Stimulated activated CD4-positive, alpha-beta T cell treated with anti-CD3 and anti-CD28 coated beads, Interleukin-4, amount 100 ng/mL, for 4 hours (primary cell): ENCODE data around the gene PDE7B.
"Not testable (repeated sequence)": the region's sequence is repeated elsewhere in the genome, so short reads cannot be mapped to it uniquely, and the experiment has no call there.

Experiments used
- DNase-seq, 2 experiments: peaks; one replicate each; pipeline ENCODE4 v3.0.0-alpha.2; 2020

The PDE7B gene

GRCh38 chr6:135852746-135853145 lies 1.2 kb downstream of the PDE7B start:
- DNase-seq = no peak

- DNase-seq = no peak
Measured at GRCh38 chr6:135853227-135853626, 1.7 kb downstream of the PDE7B start.

GRCh38 chr6:135853986-135854385 lies 2.5 kb downstream of the PDE7B start:
- no peak for DNase-seq

GRCh38 chr6:135854799-135855198 lies 3.3 kb downstream of the PDE7B start:
- no peak for DNase-seq

- DNase-seq = no peak
Measured at GRCh38 chr6:135858931-135859330, 7.4 kb downstream of the PDE7B start.

- no peak for DNase-seq
Measured at GRCh38 chr6:135860361-135860760, 8.9 kb downstream of the PDE7B start.

GRCh38 chr6:135861189-135861588 lies 9.7 kb downstream of the PDE7B start:
- no peak for DNase-seq

GRCh38 chr6:135864929-135865328 lies 13.4 kb downstream of the PDE7B start:
- DNase-seq = not testable (repeated sequence)

GRCh38 chr6:135866445-135867123 lies 15.1 kb downstream of the PDE7B start:
- no peak for DNase-seq

- no peak for DNase-seq
Measured at GRCh38 chr6:135867332-135867731, 15.8 kb downstream of the PDE7B start.

- no peak for DNase-seq
Measured at GRCh38 chr6:135869857-135870256, 18.4 kb downstream of the PDE7B start.

GRCh38 chr6:135870722-135871121 lies 19.2 kb downstream of the PDE7B start:
- no peak for DNase-seq

GRCh38 chr6:135871296-135871695 lies 19.8 kb downstream of the PDE7B start:
- no peak for DNase-seq

- DNase-seq = no peak
Measured at GRCh38 chr6:135871878-135872277, 20.4 kb downstream of the PDE7B start.

- DNase-seq = no peak
Measured at GRCh38 chr6:135875446-135875845, 23.9 kb downstream of the PDE7B start.

- no peak for DNase-seq
Measured at GRCh38 chr6:135876058-135876457, 24.6 kb downstream of the PDE7B start.

- no peak for DNase-seq
Measured at GRCh38 chr6:135877666-135878065, 26.2 kb downstream of the PDE7B start.

- DNase-seq = peak in 1 of 2 experiments; percentile 43
Measured at GRCh38 chr6:135880066-135880972, 28.8 kb downstream of the PDE7B start.

- no peak for DNase-seq
Measured at GRCh38 chr6:135883045-135883444, 31.5 kb downstream of the PDE7B start.

- DNase-seq = no peak
Measured at GRCh38 chr6:135883536-135883935, 32.0 kb downstream of the PDE7B start.

- DNase-seq = no peak
Measured at GRCh38 chr6:135884136-135884535, 32.6 kb downstream of the PDE7B start.

GRCh38 chr6:135887069-135887468 lies 35.6 kb downstream of the PDE7B start:
- DNase-seq = no peak

GRCh38 chr6:135888818-135889217 lies 37.3 kb downstream of the PDE7B start:
- no peak for DNase-seq

GRCh38 chr6:135890876-135891275 lies 39.4 kb downstream of the PDE7B start:
- DNase-seq = no peak
